HG02623 (cell line): ENCODE data around the gene CAMK2A.

ENCODE experiments used
- ATAC-seq: cut with Tn5 transposase; IDR thresholded peaks from one replicate; pipeline ENCODE4 v1.9.1; 2021; ENCODE audit warnings: moderate library complexity; ENCODE audit not compliant: unreplicated experiment

CAMK2A gene

GRCh38 chr5:150317048-150318003, 27.8 kb upstream of the CAMK2A start:
- no peak for ATAC-seq

GRCh38 chr5:150316320-150316719, 26.7 kb upstream of the CAMK2A start:
- no peak for ATAC-seq

- no peak for ATAC-seq
Measured at GRCh38 chr5:150315245-150315644, 25.7 kb upstream of the CAMK2A start.

- ATAC-seq, result no peak
Measured at GRCh38 chr5:150313921-150314716, 24.5 kb upstream of the CAMK2A start.

GRCh38 chr5:150313501-150313900, 23.9 kb upstream of the CAMK2A start:
- no peak for ATAC-seq

GRCh38 chr5:150312518-150312917, 22.9 kb upstream of the CAMK2A start:
- no peak for ATAC-seq

- ATAC-seq, result no peak
Measured at GRCh38 chr5:150311015-150311692, 21.6 kb upstream of the CAMK2A start.

- no peak for ATAC-seq
Measured at GRCh38 chr5:150310246-150310645, 20.7 kb upstream of the CAMK2A start.

- no peak for ATAC-seq
Measured at GRCh38 chr5:150309886-150310239, 20.3 kb upstream of the CAMK2A start.

- ATAC-seq, result no peak
Measured at GRCh38 chr5:150309101-150309885, 19.7 kb upstream of the CAMK2A start.

- ATAC-seq, result no peak
Measured at GRCh38 chr5:150307617-150308426, 18.2 kb upstream of the CAMK2A start.

GRCh38 chr5:150306775-150307174, 17.2 kb upstream of the CAMK2A start:
- ATAC-seq, result no peak

GRCh38 chr5:150305557-150305956, 16.0 kb upstream of the CAMK2A start:
- no peak for ATAC-seq

GRCh38 chr5:150305095-150305494, 15.5 kb upstream of the CAMK2A start:
- ATAC-seq, result no peak

GRCh38 chr5:150304481-150305081, 15.0 kb upstream of the CAMK2A start:
- no peak for ATAC-seq

GRCh38 chr5:150303660-150304386, 14.2 kb upstream of the CAMK2A start:
- no peak for ATAC-seq

- ATAC-seq, result no peak
Measured at GRCh38 chr5:150303070-150303615, 13.6 kb upstream of the CAMK2A start.

- no peak for ATAC-seq
Measured at GRCh38 chr5:150302301-150303069, 12.9 kb upstream of the CAMK2A start, which contains the start of gene ARSI. TSS of gene ARSI (minus strand) at chr5:150302905. CDS start at chr5:150302373, 532 bp downstream.
